ENCODE data around the gene FARP1.

- TF ChIP-seq, protein P1, sequence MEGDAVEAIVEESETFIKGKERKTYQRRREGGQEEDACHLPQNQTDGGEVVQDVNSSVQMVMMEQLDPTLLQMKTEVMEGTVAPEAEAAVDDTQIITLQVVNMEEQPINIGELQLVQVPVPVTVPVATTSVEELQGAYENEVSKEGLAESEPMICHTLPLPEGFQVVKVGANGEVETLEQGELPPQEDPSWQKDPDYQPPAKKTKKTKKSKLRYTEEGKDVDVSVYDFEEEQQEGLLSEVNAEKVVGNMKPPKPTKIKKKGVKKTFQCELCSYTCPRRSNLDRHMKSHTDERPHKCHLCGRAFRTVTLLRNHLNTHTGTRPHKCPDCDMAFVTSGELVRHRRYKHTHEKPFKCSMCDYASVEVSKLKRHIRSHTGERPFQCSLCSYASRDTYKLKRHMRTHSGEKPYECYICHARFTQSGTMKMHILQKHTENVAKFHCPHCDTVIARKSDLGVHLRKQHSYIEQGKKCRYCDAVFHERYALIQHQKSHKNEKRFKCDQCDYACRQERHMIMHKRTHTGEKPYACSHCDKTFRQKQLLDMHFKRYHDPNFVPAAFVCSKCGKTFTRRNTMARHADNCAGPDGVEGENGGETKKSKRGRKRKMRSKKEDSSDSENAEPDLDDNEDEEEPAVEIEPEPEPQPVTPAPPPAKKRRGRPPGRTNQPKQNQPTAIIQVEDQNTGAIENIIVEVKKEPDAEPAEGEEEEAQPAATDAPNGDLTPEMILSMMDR (IDR thresholded peaks at IDR 0.05; ENCODE audit: low read depth, low read length, poor library complexity, severe bottlenecking): no peak
- TF ChIP-seq EZH2phosphoT487 (IDR thresholded peaks at IDR 0.05; ENCODE audit: borderline replicate concordance, low read length): no peak
Observed at GRCh38 chr13:98144027-98144741, 1.3 kb downstream of the FARP1 start.

All from DOHH2 (cell line).